HUDEP-2 (cell line): ENCODE data around the gene DLG5.

ENCODE experiments used
- DNase-seq, 76 experiments: peaks; one replicate each; lab custom pipeline; 2025; ENCODE audit not compliant: unreplicated experiment in 76 of 76; lab: John Stamatoyannopoulos, UW

DLG5 gene

DNA sequence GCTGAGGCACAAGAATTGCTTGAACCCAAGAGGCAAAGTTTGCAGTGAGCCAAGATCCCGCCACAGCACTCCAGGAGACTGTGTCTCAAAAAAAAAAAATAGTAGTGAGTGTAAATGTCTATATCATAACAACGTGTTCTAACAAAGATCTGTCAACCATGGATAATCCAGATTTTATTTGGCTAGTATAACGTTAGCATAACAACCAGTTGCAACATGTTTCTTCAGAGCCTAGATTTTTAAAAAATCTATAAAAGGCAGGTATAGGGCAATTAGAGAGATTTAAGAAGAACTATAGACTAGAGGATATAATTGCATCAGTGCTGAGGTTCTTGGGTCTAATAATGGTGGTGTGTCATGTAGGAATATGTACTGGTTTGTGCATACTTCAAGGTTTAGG, 30.5 kb downstream of the DLG5 start:
- no peak for DNase-seq

DNA sequence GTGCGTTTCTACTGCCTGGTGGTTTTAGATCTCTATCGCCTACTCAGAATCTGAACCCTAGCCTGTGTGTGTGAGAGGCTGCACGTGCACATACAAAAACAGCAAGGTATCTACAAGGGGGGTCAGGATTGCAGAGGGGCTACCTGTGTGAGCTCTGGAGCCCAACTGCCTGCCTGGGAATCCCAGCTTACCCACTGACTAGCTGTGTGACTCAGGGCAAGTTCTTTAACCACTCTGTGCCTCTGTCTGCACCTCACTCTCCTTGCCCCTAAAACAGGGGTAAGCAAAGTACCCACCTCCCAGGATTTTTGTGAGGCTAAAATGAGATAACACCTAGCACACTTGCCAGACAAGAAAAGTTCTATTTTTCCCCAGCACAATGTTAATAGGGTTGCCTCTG, 32.5 kb downstream of the DLG5 start:
- DNase-seq = no peak

DNA sequence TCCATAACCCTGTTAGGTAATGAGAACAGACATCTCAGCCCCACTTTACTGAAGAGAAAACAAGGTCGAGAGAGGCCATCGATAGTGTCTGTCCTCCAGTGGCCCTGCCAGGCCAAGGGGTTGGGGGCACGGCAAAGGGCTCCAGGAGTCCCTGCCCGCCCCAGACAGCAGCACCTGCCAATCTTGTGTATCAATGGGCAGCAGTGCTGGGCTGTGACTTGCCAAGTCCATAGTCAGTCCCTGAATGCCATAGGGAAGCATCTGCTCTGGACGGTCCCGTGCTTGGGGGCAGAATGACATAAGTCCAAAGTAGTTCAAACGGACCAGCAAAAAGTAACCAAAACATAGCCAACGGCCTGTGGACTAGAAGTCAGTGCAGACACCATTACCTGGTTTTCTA, 33.2 kb downstream of the DLG5 start:
- DNase-seq = no peak

DNA sequence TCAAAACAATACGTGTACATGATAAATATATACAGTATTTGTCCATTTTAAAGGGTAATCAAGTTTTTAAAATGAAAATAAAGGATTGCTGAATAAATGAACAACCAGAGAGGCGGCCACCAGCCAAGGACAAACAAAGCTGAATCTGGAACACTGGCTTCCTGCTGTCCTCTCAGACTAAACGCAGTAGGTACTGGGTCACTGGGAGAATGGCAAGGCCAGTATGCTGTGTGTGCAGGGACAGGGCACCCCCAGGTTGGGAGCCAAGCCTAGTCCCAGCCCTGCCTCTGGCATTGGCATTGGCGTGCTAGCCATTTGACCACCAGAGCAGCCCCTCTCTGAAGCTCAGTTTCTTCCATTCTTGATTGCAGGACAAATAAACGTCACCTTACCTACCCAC, 33.8 kb downstream of the DLG5 start:
- no peak for DNase-seq

DNA sequence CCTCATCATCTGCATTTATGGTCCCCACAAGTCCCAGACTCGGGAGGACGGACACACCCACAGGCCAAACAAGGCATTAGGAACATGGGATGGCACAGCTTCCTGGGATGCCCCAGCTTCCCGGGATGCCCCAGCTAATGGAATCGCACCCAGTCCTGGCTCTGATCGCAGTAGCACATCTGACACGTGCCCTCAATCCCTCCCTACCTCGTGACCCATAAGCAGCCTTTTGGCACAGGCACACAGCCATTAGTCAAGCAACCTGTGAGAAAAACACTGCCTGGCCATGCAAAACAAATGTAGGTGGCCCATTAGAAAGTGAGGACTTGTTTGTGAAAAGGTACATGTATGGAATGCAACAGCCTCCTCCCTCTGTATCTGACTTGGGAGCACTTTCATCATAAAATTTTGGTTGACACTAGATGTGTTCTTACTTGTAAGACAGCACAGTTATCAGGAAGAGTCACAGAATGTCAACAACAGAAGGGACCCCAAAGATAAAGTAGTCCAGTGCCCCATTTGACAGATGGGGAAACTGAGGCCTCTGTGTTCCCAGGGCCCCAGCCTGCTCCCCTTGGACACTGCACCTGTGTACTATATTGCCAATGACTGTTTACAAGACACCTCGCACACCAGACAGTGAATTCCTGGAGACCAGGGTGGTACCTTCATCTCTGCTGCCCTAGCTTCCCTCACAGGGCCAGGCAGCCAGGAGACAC, 34.4 kb downstream of the DLG5 start:
- no peak for DNase-seq

DNA sequence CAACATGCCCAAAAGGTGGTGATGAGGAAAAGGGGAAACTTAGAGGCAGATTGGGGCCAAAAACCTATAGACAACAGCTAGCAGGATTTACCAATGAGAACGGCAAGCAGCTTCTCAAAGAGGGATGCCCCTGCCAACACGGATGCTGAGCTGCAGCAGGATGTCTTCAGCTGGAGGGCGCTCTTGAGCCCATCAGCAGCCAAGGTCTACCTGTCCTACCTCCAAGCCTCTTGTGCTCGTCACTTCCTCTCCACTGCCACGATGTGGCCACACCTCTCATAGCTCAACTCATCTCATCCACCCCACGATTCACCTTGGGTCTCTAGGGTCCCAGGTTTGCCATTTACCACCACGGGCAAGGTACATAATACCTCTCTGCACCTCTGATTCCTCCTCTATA, 36.5 kb downstream of the DLG5 start:
- DNase-seq = no peak

DNA sequence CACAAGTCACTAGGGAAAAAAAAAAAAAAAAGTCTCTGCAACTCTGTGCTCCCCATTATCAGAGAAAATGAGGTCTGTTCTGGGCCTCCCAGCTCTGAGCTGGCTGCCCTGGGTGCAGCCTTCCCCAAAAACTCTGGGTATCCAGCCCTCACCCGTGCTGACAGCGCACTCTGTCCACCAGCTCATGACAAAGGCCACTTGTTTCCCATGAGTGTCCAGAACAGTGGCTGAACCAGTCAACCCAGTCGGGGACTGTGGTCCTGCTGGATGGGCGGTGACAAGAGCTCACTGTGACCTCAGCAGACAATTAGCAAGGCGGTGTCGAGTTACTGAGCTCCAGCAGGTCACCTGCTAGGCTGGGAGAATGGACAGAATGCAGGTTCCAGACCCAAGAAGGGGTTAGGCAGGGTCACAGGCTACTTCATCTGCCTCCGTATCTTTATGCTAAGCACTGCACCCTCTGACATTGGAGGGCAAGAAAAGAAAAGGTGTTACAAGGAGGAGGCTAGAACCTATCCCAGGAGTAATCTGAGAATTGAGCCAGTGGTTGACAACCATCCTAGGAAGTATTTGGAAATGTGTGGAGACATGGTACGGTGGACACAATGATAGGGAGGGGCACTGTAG, 37.2 kb downstream of the DLG5 start:
- DNase-seq = no peak

DNA sequence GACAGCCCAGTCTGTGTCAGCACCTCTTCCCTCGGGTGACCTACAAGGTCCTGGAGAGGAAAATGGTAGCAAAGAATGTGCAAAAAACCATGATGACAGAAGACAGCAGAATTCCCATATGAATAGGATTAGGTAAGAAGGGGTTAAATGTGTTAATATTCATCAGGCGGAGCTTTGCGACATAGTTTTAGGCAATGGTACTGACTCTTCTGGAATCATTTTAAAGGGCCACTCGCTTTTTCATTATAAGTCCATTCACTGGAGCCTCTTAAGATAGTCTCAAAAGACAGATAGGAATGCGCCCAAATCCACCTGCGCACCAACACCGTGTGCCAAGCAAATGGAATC, 38.2 kb downstream of the DLG5 start:
- no peak for DNase-seq

DNA sequence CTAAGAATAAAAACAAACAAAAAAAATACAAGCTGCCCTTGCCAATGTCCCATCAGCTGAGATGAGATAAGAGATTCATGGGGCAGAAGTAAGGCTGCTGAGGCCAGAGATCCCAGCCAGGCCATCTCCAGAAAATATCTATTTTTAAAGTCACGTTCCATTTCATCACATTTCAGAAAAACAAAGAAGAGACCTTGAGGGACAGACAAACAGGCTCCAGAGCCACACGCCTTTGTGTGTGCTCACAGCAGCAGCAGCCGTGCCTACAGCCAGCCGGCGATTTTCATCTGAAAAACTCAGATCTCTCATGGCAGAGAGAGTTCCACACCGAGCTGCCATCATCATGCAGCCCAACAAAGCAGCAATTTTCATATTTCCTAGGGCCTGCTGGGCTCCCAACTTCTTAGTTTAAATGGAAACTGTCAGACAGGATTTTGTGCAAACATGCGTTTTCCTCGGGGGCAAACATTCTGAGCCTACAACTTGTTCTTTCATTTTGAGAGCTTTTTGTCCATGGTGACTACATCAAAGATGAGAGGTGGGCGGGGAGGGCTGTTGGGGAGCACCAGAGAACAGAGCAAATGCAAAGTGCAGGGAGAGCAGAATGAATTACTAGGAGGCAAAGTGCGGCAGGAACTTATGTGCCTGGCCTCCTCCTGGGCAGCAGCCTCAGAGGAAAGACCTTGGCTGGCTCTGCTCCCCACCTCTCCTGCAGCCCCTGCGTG, 38.8 kb downstream of the DLG5 start:
- no peak for DNase-seq

DNA sequence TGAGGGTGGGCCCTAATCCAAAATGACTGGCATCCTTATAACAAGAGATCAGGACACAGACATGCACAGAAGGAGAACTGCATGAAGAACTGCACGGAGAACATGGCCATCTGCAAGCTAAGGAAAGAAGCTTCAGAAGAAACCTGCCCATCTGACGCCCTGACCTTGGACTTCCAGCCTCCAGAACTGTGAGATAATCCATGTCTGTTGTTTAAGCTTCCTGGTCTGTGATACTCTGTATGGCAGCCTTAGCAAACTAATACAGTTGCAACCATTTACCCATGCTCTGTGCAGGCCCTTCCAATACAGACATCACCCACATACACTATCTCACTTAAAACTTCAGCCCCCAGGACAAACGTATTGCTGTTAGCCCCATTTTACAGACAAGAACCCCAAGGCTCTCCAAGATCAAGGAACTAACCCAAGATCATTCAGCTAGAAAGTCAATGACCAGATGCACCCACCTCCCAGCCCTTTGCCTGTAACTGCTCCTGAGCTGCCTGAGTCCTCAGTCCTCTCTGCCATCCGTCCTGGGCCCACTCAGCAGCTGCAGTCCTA, 39.7 kb downstream of the DLG5 start:
- no peak for DNase-seq

DNA sequence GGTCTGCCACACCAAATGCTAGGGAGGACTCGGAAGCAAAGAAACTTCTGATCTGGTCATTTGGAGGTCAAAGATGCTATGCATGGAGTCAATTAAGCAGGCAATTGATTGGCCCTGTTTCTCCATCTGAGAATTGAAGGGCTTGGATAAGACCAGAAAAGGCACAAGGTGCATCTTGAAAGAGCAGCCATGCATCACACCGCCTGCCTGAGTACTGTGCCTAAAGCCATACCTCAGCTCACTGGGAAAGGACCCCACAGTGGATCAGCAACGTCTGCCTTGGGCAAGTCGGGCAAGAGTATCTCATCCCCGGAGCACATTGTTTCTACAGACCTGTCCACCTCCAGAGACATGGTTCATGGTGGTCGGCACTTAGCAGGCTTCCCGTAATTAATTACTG, 42.4 kb downstream of the DLG5 start:
- no peak for DNase-seq

DNA sequence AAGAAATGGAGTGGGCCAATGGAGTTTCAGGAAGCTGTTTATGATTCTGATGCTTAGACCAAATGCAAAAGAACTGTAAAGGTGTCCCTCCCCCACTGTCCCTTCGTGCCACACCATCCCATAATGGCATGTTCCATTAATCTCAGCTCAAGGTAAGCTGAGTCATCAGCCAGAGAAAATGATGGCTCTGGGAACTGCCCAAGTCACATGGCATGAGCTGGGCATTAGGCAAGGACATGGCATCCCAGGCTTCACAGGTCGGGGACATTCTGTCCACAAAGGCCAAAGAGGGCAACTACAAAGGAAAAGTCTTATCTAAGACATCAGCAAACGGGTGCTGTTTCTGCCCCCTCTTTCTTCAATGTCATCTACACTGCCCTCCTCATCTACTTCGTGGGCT, 44.9 kb downstream of the DLG5 start:
- no peak for DNase-seq

DNA sequence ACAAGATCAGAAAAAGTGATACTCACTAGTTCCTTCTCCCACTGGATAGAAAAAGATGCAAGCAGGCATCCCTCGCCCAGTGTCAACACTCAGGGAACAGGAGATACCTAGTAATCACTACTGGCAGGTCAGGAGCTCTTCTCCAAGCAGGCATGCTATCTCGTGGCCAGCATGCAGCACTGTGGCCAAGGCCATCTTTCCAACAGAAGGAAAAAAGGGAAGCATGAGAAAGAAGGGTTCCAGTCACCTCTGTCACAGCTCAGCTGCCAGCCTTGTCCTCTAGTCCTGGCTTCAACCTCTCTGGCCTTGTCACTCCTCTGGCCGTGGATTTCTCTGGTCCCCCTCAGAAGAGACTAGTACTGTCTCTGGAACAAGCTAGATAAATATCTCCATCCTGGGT, 45.3 kb downstream of the DLG5 start:
- DNase-seq = no peak

DNA sequence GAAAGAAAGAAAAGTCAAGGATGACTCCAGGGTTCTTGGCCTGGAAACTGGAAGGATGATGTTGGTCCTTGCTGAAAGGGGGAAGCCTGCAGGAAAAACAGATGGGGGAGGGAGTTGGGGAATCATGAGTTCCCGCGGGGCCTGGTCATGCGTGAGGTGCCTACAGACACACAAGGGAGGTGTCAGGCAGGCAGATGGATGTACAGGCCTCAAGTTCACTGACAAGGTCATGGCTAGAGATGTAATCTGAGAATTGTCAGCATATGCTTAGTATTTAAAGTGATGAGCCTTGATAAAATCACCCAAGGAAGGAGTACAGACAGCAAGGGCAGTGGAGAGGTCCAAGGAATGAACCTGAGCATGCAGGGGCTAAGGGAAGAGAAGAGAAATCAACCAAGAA, 46.8 kb downstream of the DLG5 start:
- no peak for DNase-seq

DNA sequence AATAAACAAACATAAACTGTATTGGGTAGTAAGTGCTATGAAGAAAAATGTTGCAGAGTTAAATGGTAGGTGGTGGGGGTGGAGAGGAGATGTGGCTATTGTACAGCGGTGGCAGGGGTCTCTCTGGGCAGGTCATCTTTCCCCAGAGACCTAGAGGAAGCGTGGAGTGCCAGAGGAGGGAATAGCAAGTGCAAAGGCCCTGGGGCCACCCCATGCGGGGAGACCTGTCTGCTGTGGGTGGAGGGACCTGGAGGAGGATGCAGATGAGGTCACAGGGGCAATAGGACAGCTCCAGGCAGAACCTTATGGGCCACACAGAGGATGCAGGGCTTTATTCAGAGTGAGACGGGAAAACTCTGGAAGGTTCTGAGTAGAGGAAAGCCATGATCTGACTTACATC, 47.5 kb downstream of the DLG5 start:
- DNase-seq = no peak

DNA sequence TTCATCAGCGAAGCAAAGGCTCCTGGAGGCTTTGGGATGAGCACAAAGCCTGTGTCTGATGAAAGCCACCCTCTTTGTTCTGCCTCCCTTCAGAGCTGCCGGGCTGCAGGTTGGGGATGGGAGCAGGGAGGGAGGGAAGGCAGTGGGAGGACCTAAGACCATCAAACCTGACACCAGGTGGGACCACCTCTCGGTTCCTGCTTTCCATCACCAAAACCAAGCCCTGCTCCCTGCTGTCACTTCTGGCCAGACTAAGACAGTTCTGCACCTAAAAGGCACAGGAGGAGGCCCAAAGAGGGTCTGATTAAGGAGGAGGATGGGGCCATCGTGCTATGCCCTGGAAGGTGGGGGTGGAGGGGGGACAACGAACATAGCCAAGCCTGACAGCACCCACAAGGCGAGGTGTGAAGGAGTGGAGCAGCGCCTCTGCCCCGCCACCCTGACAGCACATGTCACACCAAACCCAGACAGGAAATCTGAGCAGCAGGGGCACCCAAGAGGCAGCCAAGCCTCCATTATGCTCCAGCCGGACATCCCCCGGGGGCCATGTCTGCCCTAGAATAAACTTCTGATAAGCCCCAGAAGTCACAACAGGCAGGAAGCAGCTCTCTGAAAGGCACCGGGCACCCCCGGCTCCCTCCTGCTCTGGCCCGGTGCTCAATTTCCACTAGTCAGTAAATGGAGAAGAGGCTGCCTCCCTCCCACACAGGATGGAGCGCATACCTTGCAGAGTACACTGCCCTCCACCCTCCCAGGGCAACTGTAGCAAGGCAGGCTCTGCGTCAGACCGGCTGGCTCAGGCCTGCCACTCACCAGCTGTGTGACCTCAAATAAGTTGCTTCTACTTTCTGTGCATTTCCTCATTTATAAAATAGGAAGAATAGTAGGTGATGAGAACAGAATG, 48.9 kb downstream of the DLG5 start:
- DNase-seq = no peak

DNA sequence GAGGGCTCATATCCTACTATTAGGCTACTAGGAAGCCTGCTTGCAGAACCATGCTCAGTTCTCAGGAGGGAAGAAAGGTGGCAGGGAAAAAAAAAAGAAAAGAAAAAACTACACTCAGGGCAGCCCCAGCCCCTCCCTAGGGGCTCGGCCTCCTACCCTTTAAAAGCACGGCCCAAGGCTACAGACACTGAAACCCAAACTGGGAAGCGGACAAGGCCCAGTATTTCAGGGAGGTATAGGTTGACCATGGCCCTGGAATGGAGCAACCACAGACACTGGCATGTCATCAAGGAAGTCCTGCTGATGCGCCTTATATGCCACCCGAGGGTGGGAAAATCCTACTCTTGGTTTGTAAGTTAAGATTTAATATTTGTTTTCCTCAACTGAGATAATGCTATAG, 50.8 kb downstream of the DLG5 start:
- no peak for DNase-seq

DNA sequence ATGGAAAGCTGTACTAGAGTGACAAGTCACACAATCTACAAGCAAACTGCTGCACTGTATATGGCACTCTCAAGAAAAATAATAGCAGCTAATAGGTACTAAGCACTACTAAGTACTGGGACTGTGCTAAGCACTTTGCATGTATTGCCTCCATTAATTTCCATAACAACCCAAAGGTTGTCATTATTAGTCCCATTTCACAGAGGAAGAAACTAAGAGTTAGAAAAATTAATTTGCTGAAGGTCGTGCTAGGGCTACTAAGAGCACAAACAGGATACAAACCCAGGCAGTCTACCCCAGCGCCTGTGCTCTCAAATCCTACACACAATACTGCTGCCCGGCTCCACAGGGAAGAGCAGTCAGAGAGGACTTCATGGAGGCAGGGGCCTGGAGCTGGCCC, 51.7 kb downstream of the DLG5 start:
- no peak for DNase-seq

DNA sequence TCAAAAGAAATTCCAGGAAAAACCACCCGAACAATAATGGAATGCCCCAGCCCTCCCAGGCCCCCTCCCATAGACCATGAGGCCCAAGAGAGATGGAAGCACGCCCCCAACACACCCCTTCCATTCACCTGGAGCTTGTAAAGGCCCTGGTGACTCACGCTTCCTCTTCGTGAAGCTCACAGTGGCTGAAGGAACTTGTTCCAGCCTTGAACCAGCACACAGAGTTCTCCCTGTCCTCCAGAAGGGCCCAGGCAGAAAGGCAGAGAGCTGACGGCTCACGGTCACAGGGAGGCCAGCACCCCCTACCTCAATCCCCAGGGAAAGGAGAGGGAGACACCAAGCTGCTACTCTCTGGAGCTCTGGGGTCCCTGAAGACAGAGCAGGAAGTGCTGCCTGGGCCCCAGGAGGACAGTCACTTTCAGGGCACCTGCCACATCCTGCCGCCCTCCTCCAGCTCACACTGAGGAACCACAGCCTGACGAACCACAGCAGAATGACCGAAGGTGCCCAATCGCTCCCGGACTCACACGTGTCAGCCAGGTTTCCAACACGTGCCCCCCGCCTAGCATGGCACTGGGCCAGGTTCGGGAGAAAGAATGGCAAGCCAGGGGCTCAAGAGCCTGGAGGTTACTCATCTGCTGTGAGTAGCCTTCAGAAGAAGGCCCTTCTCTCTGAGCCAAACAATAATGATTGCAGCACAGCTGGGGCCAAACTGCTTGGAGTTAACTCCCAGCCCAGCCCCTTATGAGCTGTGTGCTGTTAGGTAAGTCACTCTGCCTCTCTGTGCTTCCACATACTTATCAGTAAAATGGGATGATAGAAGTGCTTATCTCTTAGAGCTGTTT, 52.8 kb downstream of the DLG5 start:
- DNase-seq = no peak

DNA sequence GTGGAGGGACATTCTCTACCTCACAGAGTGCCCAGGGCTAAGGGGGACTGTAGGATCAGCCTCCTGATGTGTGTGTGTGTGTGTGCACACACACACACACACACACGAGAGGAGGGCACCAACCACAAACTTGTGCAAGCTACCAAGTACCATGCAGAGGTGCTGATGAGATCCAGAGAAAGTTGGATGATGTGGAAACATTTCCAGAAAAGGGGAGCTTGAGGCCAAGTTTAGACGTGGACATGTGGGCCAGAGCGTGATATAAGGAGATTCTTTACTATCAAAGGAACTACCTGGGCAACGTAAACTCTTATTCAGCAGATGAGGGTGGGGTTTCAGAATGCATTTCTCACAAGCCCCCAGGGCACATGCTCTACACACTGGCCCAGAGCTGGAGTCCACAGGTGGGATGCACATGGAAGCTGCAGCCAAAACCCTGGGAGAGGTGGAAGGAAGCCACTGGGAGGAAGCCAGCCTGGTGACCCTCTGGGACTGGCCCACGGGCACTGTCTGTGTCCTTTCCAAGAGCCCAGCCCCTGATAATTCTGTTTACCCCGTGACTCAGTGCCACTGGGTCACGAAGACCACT, 53.5 kb downstream of the DLG5 start:
- no peak for DNase-seq
